Measurements from ENCODE around the gene GLIS1.

The GLIS1 gene

GRCh38 chr1:53634571-53634979, 104.4 kb downstream of the GLIS1 start:
- TF ChIP-seq CTCF (IDR thresholded peaks at IDR 0.05; ENCODE audit: low read depth, low read length, missing control alignments) = no peak
- no peak overlapping the region for H3K4me3 ChIP-seq (ENCODE audit: low read depth, low read length)
- DNase-seq (ENCODE audit: low read depth) = no peak

DNA sequence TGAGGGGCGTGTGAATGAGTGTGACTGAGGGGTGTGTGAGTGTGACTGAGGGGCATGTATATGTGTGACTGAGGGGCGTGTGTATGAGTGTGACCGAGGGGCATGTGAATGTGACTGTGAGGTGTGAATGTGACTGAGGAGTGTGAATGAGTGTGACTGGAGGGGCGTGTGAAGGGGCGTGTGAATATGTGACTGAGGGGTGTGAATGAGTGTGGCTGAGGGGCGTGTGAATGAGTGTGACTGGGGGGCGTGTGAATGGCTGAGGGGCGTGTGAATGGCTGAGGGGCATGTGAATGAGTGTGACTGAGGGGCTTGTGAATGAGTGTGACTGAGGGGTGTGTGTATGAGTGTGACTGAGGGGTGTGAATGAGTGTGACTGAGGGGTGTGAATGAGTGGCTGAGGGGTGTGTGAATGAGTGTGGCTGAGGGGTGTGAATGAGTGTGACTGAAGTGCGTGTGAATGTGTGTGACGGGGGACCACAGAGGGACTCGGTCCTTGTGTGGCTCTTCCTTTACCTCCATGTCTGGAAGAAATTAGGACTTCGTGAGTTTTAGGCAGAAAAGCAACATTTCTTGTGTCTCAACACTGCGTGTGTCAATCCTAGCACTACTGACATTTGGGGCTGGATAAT, 105.8 kb downstream of the GLIS1 start:
- H3K4me3 ChIP-seq (ENCODE audit: low read depth, low read length) = no peak overlapping the region
- TF ChIP-seq CTCF (IDR thresholded peaks at IDR 0.05; ENCODE audit: low read depth, low read length, missing control alignments) = no peak
- no peak for DNase-seq (ENCODE audit: low read depth)

DNA sequence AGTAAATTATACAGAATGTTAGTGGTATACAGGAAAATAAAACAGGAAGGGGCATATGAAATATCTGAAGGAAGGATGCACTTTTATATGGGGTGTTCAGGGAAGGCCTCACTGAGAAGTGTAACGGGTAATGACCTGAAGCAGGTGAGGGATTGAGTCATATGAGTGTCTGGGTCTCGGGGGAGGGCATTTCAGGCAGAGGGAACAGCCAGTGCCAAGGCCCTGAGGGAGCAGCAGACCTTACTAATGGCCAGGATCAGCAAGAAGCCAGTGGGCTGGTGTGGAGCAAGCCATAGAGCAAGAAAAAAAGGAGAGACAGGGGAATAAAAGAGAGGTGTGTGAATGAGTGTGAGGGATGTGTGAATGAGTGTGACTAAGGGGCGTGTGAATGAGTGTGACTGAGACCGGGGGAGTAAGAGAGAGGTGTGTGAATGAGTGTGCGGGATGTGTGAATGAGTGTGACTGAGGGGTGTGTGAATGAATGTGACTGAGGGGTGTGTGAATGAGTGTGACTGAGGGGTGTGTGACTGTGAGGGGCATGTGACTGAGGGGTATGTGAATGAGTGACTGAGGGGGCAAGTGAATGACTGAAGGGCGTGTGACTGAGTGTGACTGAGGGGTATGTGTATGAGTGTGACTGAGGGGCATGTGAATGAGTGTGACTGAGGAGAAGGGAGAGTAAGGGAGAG, 107.2 kb downstream of the GLIS1 start:
- no peak overlapping the region for H3K4me3 ChIP-seq (ENCODE audit: low read depth, low read length)
- DNase-seq (ENCODE audit: low read depth) = no peak
- TF ChIP-seq CTCF (IDR thresholded peaks at IDR 0.05; ENCODE audit: low read depth, low read length, missing control alignments) = no peak

- no peak for TF ChIP-seq CTCF (IDR thresholded peaks at IDR 0.05; ENCODE audit: low read depth, low read length, missing control alignments)
- no peak for DNase-seq (ENCODE audit: low read depth)
- no peak overlapping the region for H3K4me3 ChIP-seq (ENCODE audit: low read depth, low read length)
Measured at GRCh38 chr1:53629101-53629691, 109.8 kb downstream of the GLIS1 start.

DNA sequence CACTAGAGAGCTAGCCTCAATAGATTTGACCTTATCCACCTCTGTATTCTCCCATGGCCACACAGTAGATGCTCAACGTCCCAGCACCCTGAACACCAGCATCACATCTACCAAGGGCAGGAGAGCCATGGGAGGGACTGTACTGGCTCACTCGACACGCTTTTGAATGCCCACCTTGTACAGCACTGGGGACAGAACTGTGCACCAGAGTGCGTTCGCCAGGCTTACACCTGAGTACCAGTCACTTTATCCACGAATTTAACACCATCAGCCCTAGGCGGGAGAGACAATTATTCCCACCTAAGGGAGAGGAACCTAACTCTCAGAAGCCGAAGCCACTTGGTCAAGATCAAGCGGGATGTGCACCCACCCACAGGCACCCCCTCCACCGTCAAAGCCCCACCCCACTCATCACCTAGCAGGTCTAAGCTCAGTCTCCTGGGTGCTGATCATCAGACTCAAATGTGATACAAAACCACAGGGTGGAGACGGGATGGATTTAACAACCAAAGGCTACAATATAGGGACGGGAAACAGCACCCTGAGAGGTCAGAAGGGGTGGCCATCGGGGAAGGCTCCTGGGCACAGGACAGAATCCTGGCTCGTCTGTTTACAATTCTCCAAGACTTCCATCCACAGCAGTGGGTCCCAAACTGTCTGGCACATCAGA, 110.5 kb downstream of the GLIS1 start:
- no peak overlapping the region for H3K4me3 ChIP-seq (ENCODE audit: low read depth, low read length)
- TF ChIP-seq CTCF (IDR thresholded peaks at IDR 0.05; ENCODE audit: low read depth, low read length, missing control alignments) = no peak
- DNase-seq (ENCODE audit: low read depth) = no peak

- TF ChIP-seq CTCF (IDR thresholded peaks at IDR 0.05; ENCODE audit: low read depth, low read length, missing control alignments) = no peak
- H3K4me3 ChIP-seq (ENCODE audit: low read depth, low read length) = no peak overlapping the region
- no peak for DNase-seq (ENCODE audit: low read depth)
Measured at GRCh38 chr1:53627666-53628065, 111.3 kb downstream of the GLIS1 start.
